Measurements from ENCODE around the gene MAGIX. TPM values are rescaled to one million over a fixed set of nuclear protein-coding genes. Genes with fewer than 3 reads are reported as not detected.
A peak's percentile ranks its signal among the peaks of the same experiment; 100 is the strongest.

Gene MAGIX
- total and polyA plus RNA-seq, 2 of the 4 experiments (the other 2 are of a cell fraction), result 0.72 to 1.1 TPM

GRCh38 chrX:49209434-49210251 lies 47.1 kb downstream of the MAGIX start:
- Histone ChIP-seq H3K36me3 (ENCODE audit: control insufficient read depth, insufficient read depth, low read length) (no peaks in the 10 kb centered on the region), H2BK20ac (ENCODE audit: low read depth, low read length) (no peak overlapping the region), H2BK5ac (ENCODE audit: low read depth, low read length, poor library complexity, severe bottlenecking) (no peak overlapping the region), H2AK9ac (replicated peaks; ENCODE audit: low read depth, low read length, poor library complexity) (peak overlapping the region; percentile 65), H3K4me1 (ENCODE audit: control insufficient read depth, insufficient read depth, low read length) (no peaks in the 10 kb centered on the region), H3K23ac (ENCODE audit: low read depth, low read length) (no peak overlapping the region), H3K4me3 (ENCODE audit: insufficient read depth, low read depth, low read length) (no peak overlapping the region), H3K4ac (ENCODE audit: low read depth, low read length) (no peak overlapping the region), H3K27me3 (ENCODE audit: control insufficient read depth, insufficient read depth, low read length) (peaks cover 8% of the 10 kb centered on the region), H2AFZ (replicated peaks; ENCODE audit: low read length, poor library complexity) (peak overlapping the region; percentile 43), H3K9me3 (ENCODE audit: control insufficient read depth, insufficient read depth, low read length) (peaks cover 2% of the 10 kb centered on the region; the same call in 1 of the 2 replicates), H3K79me1 (ENCODE audit: low read depth in 1 of 2, low read length in 2 of 2) (no peaks in the 10 kb centered on the region), H2AK5ac (ENCODE audit: low read depth, low read length) (no peak overlapping the region), H4K5ac (ENCODE audit: low read depth, low read length) (no peak overlapping the region), H3K4me2 (ENCODE audit: low read depth, low read length) (no peak overlapping the region), H3K14ac (replicated peaks; ENCODE audit: low read depth, low read length) (no peak overlapping the region), H3K18ac (ENCODE audit: low read depth, low read length) (no peak overlapping the region), H4K8ac (ENCODE audit: low read depth in 2 of 2, low read length in 2 of 2) (no peak overlapping the region), H4K20me1 (ENCODE audit: insufficient read depth, low read length) (no peaks in the 10 kb centered on the region), H3K9me1 (ENCODE audit: insufficient read depth, low read length) (no peaks in the 10 kb centered on the region), H4K91ac (ENCODE audit: insufficient read depth, low read depth, low read length) (no peak overlapping the region), H3K56ac (ENCODE audit: extremely low read depth, insufficient read depth, low read length) (no peak overlapping the region), H2BK15ac (ENCODE audit: low read depth, low read length) (no peak overlapping the region), H3K9ac (ENCODE audit: low read depth, low read length) (no peak overlapping the region), H3K27ac (ENCODE audit: insufficient read depth, low read length) (no peak overlapping the region), H2BK120ac (ENCODE audit: low read depth, low read length) (no peak overlapping the region)
- ATAC-seq (ENCODE audit: low read depth), result no peak
- ChIA-PET CTCF (no interaction called here), POLR2A (ENCODE audit: unreplicated experiment) (no interaction called here)
- in situ Hi-C loops (cut with MboI; ENCODE audit: low sequenced_read_pairs), result no loop called here
- WGBS, 2 experiments (ENCODE audit: extremely low coverage in 2 of 2, insufficient read length in 1 of 2), result 20% methylated on average over 1 of the region's 28 CpGs; no CpG with 5 or more reads in 1 of the 2 experiments
- TF ChIP-seq RCOR1 (IDR thresholded peaks at IDR 0.05; ENCODE audit: insufficient replicate concordance, low read length), result no peak
- no peak for TF ChIP-seq RFX5 (IDR thresholded peaks at IDR 0.05; ENCODE audit: low read depth, low read length)
- TF ChIP-seq POLR2A (IDR thresholded peaks at IDR 0.05; ENCODE audit: low read depth, low read length), result no peak
- no peak for TF ChIP-seq USF2 (IDR thresholded peaks at IDR 0.05; ENCODE audit: low read depth, low read length)
- dilution Hi-C loops (cut with HindIII; ENCODE audit: low sequenced_read_pairs, unreplicated experiment), result no loop called here
- no TSS peak for BruUV-seq (replicated peaks)
- DNase-seq, result no peak
- intact Hi-C loops (cut with micrococcal nuclease), result no loop called here
